Measurements from ENCODE around the gene GOLGA6L1.
"Not testable (repeated sequence)": the region's sequence is repeated elsewhere in the genome, so short reads cannot be mapped to it uniquely, and the experiment has no call there.

Gene GOLGA6L1, protein sequence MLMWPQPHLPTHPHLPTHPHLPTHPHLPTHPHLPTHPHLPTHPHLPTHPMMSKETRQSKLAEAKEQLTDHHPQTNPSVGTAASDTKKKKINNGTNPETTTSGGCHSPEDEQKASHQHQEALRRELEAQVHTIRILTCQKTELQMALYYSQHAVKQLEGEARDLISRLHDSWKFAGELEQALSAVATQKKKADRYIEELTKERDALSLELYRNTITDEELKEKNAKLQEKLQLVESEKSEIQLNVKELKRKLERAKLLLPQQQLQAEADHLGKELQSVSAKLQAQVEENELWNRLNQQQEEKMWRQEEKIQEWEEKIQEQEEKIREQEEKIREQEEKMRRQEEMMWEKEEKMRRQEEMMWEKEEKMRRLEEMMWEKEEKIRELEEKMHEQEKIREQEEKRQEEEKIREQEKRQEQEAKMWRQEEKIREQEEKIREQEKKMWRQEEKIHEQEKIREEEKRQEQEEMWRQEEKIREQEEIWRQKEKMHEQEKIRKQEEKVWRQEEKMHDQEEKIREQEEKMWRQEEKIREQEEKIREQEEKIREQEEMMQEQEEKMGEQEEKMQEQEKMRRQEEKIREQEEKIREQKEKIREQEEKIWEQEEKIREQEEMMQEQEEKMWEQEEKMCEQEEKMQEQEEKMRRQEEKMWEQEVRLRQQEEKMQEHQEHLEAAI

GRCh38 chr15:23136722-23137121 is at the start of gene GOLGA6L1:
TSS of gene GOLGA6L1 (minus strand) at chr15:23136822. CDS start at chr15:23136731, 91 bp downstream.
- not testable (repeated sequence) for ATAC-seq

DNA sequence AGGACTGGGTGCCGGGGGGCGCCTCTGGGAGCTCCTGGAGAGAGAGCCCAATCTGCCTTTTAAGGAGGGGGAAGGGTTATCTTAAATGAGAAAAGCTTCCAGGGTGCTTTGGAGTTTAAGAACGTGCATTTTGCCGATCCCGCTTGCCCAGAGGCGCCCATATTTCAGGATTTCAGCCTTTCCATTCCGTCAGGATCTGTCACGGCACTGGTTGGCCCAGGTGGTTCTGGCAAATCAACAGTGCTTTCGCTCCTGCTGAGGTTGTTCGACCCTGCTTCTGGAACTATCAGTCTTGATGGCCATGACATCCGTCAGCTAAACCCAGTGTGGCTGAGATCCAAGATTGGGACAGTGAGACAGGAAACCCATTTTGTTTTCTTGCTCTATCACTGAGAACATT is 44.6 kb upstream of the GOLGA6L1 start:
- ATAC-seq = not testable (repeated sequence)

- ATAC-seq = not testable (repeated sequence)
These were observed 43.9 kb upstream of the GOLGA6L1 start for GRCh38 chr15:23180547-23180927.

- ATAC-seq = not testable (repeated sequence)
These were observed 43.3 kb upstream of the GOLGA6L1 start for GRCh38 chr15:23179768-23180546.

GRCh38 chr15:23176683-23177082 is 40.1 kb upstream of the GOLGA6L1 start:
- not testable (repeated sequence) for ATAC-seq

DNA sequence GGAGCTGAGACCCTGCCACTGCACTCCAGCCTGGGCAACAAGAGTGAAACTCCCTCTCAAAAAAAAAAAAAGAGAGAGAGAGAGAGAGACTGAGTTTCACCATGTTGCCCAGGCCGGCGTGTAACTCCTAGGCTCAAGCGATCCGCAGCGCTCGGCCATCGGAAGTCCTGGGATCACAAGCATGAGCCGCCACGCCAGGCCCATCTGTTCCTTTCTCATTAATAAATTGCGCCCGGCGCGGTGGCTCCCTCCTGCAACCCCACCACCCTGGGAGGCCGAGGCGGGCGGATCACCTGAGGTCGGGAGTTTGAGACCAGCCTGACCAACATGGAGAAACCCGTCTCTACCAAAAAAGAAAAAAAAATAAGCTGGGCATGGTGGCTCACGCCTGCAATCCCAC is 39.0 kb upstream of the GOLGA6L1 start:
- ATAC-seq = not testable (repeated sequence)

- ATAC-seq = not testable (repeated sequence)
These were observed 38.1 kb upstream of the GOLGA6L1 start for GRCh38 chr15:23174609-23175140.

DNA sequence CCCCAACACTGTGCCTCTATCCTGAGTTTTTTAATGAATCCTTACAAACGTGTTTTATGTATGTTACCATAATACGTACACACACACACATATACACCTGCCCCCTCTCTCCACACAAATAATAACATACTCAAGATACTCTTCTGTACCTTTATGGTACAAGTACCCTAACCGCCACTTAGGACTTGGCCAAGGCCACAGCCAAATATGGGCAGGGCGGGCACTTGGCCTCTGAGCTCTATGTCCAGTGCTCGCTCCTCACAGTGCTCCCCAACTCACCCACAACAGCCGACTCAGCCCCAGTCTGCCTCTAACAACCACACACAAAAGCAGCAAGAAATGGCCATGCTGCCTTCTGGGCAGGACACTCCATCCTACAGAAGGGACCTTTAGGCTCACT is 3.8 kb downstream of the GOLGA6L1 start:
- not testable (repeated sequence) for ATAC-seq

- no peak for ATAC-seq
These were observed 18.4 kb downstream of the GOLGA6L1 start for GRCh38 chr15:23118208-23118607.

- ATAC-seq = no peak
These were observed 40.8 kb downstream of the GOLGA6L1 start for GRCh38 chr15:23095796-23096195.

DNA sequence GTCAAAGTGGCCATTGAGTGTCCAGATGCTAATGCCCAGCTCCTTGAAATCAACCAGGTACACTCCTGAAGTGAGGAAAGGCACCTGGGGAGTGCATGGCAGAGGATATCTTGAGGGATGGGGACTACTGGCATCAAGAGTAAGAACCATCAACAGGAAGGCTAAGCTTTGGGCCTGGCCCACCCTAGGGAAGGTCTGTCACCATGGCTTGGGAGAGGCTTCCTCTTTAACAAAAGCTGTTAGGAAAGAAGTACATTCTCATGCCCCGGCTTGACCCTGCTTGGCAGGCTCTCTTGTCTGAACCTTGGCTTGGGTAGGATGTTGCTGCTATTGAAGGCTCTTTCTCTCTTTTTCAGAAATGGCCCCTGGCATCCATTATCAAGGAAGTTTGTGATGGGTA is 53.5 kb downstream of the GOLGA6L1 start:
- no peak for ATAC-seq

DNA sequence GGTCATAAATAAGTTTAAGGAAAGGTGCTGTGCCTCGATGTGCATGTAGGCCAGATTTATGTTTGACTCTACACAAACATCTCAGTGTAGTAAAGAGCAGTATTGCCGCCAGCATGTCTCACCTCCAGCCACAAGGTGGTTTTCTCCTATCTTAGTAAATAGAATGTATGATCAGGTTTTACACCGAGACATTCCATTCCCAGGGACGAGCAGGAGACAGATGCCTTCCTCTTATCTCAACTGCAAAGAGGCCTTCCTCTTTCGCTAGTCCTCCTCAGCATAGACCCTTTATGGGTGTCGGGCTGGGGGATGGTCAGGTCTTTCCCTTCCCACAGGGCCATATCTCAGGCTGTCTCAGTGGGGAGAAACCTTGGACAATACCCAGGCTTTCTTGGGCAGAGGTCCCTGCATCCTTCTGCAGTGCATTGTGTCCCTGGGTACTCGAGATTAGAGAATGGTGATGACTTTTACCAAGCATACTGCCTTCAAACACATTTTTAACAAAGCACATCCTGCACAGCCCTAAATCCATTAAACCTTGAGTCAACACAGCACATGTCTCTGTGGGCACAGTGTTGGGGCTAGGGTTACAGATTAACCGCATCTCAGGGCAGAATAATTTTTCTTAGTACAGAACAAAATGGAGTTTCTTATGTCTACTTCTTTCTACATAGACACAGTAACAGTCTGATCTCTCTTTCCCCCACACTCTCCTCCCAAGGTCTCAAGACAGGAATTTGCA is 54.5 kb downstream of the GOLGA6L1 start:
- not testable (repeated sequence) for ATAC-seq

- no peak for ATAC-seq
These were observed 55.4 kb downstream of the GOLGA6L1 start for GRCh38 chr15:23081271-23081670.

DNA sequence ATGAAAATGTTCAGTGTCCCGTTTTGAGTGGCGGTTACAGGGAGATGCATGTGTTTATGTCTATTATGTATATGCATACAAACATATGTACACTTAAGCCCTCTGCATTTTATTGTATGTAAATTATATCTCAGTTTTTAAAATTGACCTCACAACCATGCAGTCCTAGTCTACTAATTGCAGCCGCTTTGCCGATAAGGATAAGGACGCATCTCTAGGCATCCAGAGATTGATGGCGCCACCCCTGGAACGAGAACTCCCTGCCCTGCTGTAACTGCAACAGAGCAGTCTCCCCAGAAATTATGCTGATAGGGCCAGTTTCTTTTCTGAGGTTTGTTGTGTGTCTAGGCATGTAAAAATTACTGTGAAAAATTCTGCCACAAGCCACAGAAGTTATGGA is 56.9 kb downstream of the GOLGA6L1 start:
- ATAC-seq = no peak
